HG03064 (cell line): ENCODE results near the gene MSI2.

Source experiments
- ATAC-seq: cut with Tn5 transposase; IDR thresholded peaks from one replicate; pipeline ENCODE4 v1.9.1; 2021; ENCODE audit warnings: low read depth; ENCODE audit not compliant: unreplicated experiment

MSI2 gene

GRCh38 chr17:57531648-57532504 is 275.6 kb downstream of the MSI2 start:
- no peak for ATAC-seq

DNA sequence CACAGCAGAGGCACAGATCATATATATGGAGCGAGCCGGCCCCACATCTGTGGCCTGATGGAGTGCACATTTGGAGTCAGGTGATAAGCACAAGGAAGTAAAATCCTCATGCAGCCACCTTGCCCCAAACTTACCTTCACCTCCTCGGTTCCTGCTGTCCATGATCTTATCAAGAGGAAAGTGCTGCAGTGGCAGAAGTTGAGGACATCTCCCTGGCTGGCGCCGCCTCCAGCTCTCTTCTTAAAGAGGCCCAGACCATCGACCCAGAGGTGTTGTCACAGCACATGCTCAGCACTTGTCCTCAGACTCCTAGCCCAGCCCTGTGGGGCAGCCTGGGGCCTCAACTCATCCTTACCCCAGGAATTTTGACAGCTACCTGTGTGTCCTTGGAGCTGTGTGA is 276.2 kb downstream of the MSI2 start:
- no peak for ATAC-seq

DNA sequence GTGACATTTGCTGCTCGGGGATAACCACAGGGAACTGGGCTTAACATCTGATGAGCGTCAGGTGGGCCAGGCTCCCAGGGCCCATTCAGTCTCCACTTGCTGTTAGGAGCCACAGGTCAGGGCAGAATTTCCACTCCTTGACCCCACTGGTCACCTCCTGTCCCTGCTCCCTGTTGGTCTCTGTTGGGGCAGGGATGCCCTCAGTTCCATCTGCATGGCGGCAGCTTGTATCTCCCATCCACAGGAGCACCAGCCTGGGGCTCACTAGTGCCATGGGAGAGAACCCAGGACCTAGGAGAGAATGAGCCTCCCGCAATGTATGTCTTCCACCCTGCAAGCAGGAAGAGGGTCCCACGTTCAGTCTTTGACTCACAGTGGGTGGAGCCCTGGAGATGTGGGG is 276.6 kb downstream of the MSI2 start:
- ATAC-seq = no peak

DNA sequence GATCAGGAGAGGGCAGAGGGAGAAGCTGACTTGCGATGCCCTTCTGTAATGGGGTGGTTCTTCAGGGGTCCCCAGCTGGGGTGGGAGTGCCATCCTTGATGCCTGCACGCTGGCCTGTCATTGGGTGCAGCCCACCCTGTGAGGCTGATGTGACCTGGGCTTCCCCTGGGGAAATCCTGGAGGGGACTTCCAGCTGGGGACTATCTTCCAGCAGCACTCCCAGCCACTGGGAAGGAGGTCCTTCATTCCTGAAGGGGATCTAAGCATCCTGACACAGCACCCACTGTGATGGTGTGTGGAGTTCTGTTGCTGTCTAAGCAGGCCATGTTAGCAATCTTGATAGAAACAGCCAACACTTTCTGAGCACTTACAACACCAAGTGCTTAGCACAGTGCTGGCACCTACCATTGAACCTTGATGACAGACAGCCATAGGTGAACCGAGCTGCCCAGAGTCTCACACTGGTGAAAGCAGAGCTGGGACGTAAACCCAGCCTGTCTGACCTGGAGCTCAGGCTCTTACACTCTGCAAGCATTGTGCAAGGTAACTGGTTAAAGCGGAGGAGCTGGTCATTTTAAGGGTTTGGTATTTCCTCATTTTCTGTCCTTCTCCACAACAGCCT is 277.5 kb downstream of the MSI2 start:
- no peak for ATAC-seq

- no peak for ATAC-seq
Observed at GRCh38 chr17:57534863-57535248, 278.5 kb downstream of the MSI2 start.

DNA sequence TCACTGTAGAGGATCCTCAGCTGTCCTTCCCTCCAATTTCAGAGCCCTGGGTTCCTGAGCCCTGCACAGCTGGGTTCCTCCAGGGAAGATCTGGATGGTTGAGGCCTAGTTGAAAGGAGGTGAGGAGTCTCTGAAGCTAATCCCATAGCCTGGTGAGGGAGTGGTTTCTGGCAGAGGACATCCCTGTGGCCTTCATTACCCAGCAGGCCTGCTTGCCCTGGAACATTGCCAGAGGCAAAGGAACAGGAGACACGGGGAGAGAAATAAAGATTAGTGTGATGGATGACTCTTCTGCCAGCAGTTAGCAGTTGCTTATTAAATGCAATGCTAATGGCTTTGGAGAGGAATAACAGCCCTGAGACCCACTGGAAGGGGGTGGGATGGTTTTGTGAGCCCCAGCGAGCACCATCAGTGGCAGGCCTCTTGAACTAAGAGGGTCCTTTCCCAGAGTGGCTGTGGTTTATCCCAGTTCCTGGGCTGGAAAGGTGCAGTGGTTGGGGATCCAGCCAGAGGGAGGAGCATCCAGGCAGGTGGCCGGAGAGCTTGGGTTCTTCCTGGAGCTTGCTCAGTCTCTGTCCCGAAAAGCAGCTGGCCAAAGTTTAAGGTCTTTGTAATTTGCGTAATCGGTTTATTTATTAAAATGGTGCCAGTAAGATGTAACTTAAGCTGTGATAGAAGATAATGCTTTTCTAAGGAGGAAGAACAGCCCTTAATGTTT is 279.1 kb downstream of the MSI2 start:
- ATAC-seq = no peak

GRCh38 chr17:57536289-57536688 is 280.0 kb downstream of the MSI2 start:
- no peak for ATAC-seq

DNA sequence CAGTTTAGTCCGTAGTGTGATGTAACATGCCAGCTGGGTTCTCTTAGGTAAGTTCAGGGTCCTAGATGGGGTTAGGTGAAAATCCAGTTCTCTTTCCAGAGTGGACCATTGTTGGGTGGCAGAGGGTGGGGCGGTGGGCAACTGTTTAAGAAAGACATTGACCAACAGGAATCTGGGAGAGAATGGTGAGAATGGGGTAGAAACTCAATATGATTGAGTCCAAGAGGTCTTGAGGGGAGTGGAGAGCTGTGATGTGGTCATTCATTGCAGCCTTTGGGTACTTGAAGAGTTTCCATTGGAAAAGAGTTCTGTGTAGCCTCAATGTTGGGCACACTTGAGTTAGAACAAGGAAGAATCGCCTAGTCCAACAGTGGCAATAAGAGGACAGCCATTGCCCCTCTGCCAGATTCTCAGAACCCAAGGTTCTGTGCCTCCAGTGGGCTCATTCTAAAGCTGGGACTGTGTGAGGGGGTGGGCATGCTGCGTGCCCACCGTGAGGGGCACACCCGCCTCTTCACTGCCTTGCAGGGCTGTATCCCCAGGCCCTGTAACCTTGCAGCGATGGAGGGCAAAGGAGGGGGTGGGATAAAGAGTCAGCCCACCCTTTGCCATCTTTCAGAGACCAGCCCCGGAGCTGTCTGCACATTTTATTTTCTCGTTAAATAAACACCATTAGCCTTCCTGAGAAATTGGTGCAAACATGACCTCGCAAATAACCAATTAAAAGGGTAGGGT is 280.6 kb downstream of the MSI2 start:
- no peak for ATAC-seq

DNA sequence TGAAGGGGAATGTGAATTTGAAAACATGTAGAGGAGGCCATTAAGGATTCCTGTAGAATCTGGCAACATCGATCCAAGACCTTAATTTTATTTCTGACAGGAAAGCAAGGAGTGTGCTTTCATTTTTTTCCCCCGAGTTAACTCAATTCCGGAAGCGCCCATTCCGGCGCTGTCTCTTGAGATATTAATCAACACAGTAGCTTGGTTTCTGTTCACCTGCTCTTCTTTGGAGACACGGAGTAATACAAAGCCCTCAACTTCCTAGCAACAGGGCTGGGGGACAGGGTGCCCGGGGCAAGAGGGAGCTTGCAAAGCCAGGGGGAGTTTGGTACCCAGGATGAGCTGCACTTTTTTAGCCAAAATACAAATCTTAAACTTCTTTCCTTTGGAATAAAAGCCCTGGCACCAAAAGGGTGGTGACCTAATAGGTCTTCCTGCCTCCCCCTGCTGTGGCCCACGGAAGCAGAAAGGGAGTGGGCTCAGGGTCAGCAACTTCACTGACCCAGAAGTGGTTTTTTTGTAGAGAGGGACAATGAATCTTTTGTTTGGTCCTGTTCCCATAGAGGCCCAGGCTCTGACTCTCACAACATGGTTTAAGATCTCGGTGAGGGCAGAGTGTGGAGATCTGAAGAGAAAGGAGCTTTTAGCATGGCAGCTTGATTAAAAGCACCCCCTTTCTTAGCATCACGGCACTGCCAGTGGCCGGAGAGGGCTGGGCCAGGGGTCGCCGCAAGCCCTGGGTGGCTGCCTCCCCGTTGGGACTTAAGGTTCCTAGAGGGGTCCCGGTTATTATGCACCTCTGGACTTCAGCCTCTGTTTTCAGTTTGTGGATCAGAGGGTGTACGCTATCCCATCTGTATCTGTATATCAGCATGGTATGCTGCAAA is 281.4 kb downstream of the MSI2 start:
- no peak for ATAC-seq

DNA sequence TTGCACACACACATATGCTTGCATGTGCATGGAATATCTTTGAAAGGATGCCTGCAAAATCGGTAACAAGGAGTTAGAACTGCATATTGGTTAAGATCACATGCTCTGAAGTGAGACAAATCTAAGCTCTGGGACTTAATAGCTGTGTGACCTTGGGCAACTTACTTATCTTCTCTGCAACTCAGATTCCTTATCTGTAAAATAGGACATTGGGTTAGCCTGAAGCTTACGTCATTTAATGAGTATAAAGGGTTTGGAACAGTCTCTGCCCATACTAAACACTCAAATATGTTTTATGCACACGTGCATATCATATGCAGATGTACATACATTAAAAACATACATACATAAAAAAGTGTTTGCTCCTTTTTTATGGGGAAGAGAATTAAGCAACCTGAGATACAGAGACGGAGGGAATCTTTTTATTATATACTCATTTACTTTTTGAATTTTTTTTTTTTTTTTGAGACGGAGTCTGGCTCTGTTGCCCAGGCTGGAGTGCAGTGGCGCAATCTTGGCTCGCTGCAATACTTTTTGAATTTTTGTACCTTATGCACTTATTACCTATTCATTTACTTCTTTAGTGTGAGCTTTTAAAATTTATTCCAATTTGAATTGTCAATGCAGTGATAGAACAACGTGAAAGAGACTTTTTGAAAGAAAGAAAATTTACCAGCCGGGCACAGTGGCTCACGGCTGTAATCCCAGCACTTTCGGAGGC is 282.6 kb downstream of the MSI2 start:
- no peak for ATAC-seq

DNA sequence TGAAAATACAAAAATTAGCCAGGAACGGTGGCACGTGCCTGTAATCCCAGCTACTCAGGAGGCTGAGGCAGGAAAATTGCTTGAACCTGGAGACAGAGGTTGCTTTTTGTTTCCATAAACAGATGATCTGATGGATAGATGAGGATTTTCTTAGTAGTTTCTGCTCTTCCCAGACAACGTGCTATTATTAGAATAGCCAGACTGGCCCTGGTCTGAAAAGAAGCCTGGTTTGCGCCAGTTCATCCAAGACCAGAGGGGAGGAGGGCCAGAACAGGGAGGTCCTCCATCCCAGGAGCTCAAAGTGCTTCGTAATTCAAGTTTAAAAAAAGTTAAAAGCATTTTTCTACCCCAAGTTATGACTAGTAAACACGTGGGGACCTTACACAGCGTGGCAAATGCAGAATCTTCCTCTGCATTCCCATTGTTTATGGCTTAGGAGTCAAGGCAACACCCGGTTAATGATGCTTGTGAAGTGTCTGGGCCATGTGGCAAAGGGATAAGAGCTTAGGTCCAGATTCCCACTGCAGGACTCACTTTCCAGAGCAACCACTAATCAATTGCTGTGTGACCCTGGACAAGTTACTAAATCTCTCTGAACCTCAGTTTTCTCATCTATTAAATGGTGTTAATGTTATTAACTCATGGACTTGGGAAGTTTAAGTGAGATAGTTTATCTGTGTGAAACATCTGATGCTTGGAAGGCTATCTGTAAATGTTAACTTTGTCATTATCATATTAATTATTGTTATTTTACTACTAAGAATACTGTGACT is 283.4 kb downstream of the MSI2 start:
- ATAC-seq = no peak

DNA sequence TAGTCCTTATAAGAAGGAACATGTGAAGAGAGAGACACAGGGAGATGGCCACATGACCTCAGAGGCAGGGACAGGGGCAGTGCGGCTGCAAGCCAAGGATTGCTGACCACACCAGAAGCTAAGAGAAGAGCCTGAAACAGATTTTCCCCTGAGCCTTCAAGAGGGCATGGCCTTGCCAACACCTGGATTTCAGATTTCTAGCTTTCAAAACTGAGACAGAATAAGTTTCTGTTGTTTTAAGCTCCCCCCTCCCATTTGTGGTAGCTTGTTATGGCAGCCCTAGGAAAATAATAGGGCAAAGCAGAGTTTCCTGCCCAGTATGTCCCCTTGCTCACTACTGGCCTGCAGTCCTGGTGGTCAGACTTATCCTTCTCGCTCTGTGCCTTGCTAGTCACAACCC is 284.3 kb downstream of the MSI2 start:
- ATAC-seq = no peak

GRCh38 chr17:57541049-57541448 is 284.7 kb downstream of the MSI2 start:
- ATAC-seq = no peak

- no peak for ATAC-seq
Observed at GRCh38 chr17:57541472-57542394, 285.4 kb downstream of the MSI2 start.

DNA sequence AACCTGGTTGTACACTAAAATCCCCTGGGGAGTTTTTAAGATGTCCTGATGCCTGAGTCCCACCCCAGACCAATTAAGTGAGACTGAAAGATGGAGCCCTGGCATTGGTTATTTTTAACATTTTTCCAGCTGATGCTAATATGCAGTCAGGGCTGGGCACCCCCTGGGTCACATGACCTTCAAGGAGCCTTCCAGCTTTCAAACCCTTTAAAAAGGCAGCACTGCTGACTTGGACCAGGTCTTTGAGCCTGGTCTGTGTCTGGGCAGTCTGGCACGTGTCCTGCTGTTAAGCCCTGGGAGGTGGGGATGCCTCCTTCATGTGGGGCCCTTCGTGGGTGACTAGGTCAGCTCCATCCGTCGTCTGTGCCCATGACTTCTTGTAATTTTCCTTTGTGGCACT is 286.2 kb downstream of the MSI2 start:
- no peak for ATAC-seq

DNA sequence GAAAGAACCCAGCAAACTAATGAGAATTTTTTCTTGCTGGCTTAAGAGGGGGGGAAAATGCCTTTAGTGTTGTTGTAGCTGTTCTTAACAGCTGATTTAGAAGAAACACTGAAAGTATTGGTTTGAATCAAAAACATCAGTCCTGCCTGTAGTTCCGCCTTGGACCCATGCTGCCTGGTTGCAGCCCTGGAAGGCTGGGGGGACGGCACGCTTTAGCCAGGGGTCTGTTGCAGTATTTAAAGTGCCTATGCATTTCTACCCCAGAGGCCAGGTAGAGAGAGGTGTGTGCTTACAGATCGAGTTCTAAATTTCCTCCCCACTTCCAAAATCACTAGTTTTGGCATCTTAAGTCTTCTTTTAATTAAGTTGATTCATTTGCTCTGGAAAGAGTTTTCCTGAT is 286.9 kb downstream of the MSI2 start:
- ATAC-seq = no peak

- no peak for ATAC-seq
Observed at GRCh38 chr17:57544401-57544800, 288.1 kb downstream of the MSI2 start.
